Stimulated activated CD4-positive, alpha-beta T cell treated with anti-CD3 and anti-CD28 coated beads, TNF-alpha, amount 100 ng/mL, for 1 hour (primary cell): ENCODE results near the gene TENM4.

Source experiments
- DNase-seq, 3 donors: peaks; one replicate each; pipeline ENCODE4 v3.0.0-alpha.2; 2020; ENCODE audit warnings: low read depth in 3 of 3, low spot score in 1 of 3

The TENM4 gene

GRCh38 chr11:79392161-79392560 lies 48.7 kb downstream of the TENM4 start:
- DNase-seq, result no peak

GRCh38 chr11:79390923-79391322 lies 49.9 kb downstream of the TENM4 start:
- DNase-seq, result no peak

- DNase-seq, result no peak
Observed at GRCh38 chr11:79390477-79390876, 50.4 kb downstream of the TENM4 start.

- DNase-seq, result no peak
Observed at GRCh38 chr11:79388201-79388600, 52.6 kb downstream of the TENM4 start.

GRCh38 chr11:79383874-79384273 lies 57.0 kb downstream of the TENM4 start:
- no peak for DNase-seq

- DNase-seq, result no peak
Observed at GRCh38 chr11:79382301-79383050, 58.4 kb downstream of the TENM4 start.

GRCh38 chr11:79381036-79381435 lies 59.8 kb downstream of the TENM4 start:
- no peak for DNase-seq

- no peak for DNase-seq
Observed at GRCh38 chr11:79377406-79377805, 63.4 kb downstream of the TENM4 start.

- DNase-seq, result no peak
Observed at GRCh38 chr11:79375818-79376550, 64.8 kb downstream of the TENM4 start.

- DNase-seq, result no peak
Observed at GRCh38 chr11:79374727-79375126, 66.1 kb downstream of the TENM4 start.

GRCh38 chr11:79371724-79372123 lies 69.1 kb downstream of the TENM4 start:
- DNase-seq, result no peak

GRCh38 chr11:79371152-79371551 lies 69.7 kb downstream of the TENM4 start:
- no peak for DNase-seq

GRCh38 chr11:79369055-79369454 lies 71.8 kb downstream of the TENM4 start:
- DNase-seq, result no peak

- no peak for DNase-seq
Observed at GRCh38 chr11:79367844-79368243, 73.0 kb downstream of the TENM4 start.

GRCh38 chr11:79366218-79366617 lies 74.6 kb downstream of the TENM4 start:
- DNase-seq, result no peak

GRCh38 chr11:79363861-79364378 lies 76.9 kb downstream of the TENM4 start:
- DNase-seq, result no peak

- no peak for DNase-seq
Observed at GRCh38 chr11:79363256-79363655, 77.6 kb downstream of the TENM4 start.

GRCh38 chr11:79362821-79363220 lies 78.0 kb downstream of the TENM4 start:
- no peak for DNase-seq

- no peak for DNase-seq
Observed at GRCh38 chr11:79362206-79362757, 78.5 kb downstream of the TENM4 start.

- DNase-seq, result no peak
Observed at GRCh38 chr11:79358258-79358657, 82.6 kb downstream of the TENM4 start.

GRCh38 chr11:79353706-79354105 lies 87.1 kb downstream of the TENM4 start:
- DNase-seq, result no peak

- no peak for DNase-seq
Observed at GRCh38 chr11:79352349-79352703, 88.5 kb downstream of the TENM4 start.
